Heart left ventricle (tissue), 16 donors: ENCODE results near the gene FBXL19. TPM values are rescaled to one million over a fixed set of nuclear protein-coding genes. Genes with fewer than 3 reads are reported as not detected.

ENCODE experiments used
- ATAC-seq, 4 donors: fragments of 200-7000 bp; cut with Tn5 transposase; one replicate each; pipeline ENCODE4 v1.9.1; 2020 to 2022; ENCODE audit warnings: moderate library complexity in 4 of 4, mild to moderate bottlenecking in 3 of 4, moderate number of reproducible peaks in 1 of 4
- DNase-seq, 5 donors: peaks; one replicate each; pipeline ENCODE4 v3.0.0-alpha.2; 2020
- H3K27ac ChIP-seq, 12 donors: fragments of 200-600 bp; sonication (generic) in 4 of 12; one replicate each; pipeline versions ENCODE4 v1.5.0 to v1.8.0; 2016 to 2022; ENCODE audit warnings: mild to moderate bottlenecking in 2 of 12
- H3K27me3 ChIP-seq, 9 donors: fragments of 200-600 bp; sonication (generic) in 2 of 9; one replicate each; pipeline versions ENCODE4 v1.5.1 to v1.8.0; 2016 to 2022; ENCODE audit warnings: mild to moderate bottlenecking in 3 of 9
- H3K36me3 ChIP-seq, 9 donors: fragments of 200-600 bp; sonication (generic) in 2 of 9; one replicate each; pipeline versions ENCODE4 v1.5.0 to v1.8.0; 2018 to 2022; ENCODE audit warnings: mild to moderate bottlenecking in 2 of 9
- H3K4me1 ChIP-seq, 12 donors: fragments of 200-600 bp; sonication (generic) in 4 of 12; one replicate each; pipeline versions ENCODE4 v1.5.0 to v1.8.0; 2016 to 2022; ENCODE audit warnings: mild to moderate bottlenecking in 3 of 12
- H3K4me3 ChIP-seq, 12 donors: fragments of 200-600 bp; sonication (generic) in 4 of 12; one replicate each; pipeline versions ENCODE4 v1.5.0 to v1.8.0; 2017 to 2022; ENCODE audit warnings: mild to moderate bottlenecking in 9 of 12, moderate library complexity in 4 of 12
- H3K9me3 ChIP-seq, 12 donors: fragments of 200-600 bp; sonication (generic) in 4 of 12; one replicate each; pipeline versions ENCODE4 v1.5.0 to v1.8.0; 2016 to 2022; ENCODE audit warnings: mild to moderate bottlenecking in 1 of 12
- CTCF ChIP-seq, 12 donors: fragments of 200-600 bp; sonication (generic) in 4 of 12; IDR thresholded peaks; one replicate each; pipeline versions ENCODE4 v1.5.0 to v1.8.0; 2018 to 2022; ENCODE audit warnings: antibody characterized with exemption in 12 of 12, mild to moderate bottlenecking in 5 of 12
- POLR2A ChIP-seq, 2 donors: fragments of 450-650 bp; IDR thresholded peaks; one replicate each; pipeline ENCODE4 v1.6.1; 2017; ENCODE audit warnings: antibody characterized with exemption in 2 of 2, mild to moderate bottlenecking in 2 of 2, moderate library complexity in 2 of 2
- WGBS, 4 donors: extraction: QIAGEN DNeasy Blood & Tissue Kit in 2 of 4; methylation state at CpG; one replicate each; pipeline versions ENCODE4 v1.1.5 to v1.1.7; 2013 to 2018; 5-methylcytosine and 5-hydroxymethylcytosine counted together
- intact Hi-C, 10 donors: fragments of 100-400 bp; cut with DNase I; formaldehyde crosslinking; loops; one replicate each; pipeline versions ENCODE4 v1.11.1 to v1.14.2; 2022
- polyA plus RNA-seq, 2 donors: library from polyadenylated mRNA; stranded (reverse); fragments of 200-250 nt; gene quantifications; one replicate each; pipeline ENCODE4 v1.2.3, GENCODE V29; 2013
- total RNA-seq, 9 donors: library from RNA; depleted of rRNA in 2 of 9; stranded (reverse); fragments of >200 nt in 2 of 9; fragmentation: NEBNext Ultra II Directional in 3 of 9; extraction: Animal tissue kit (Norgen Biotek cat#: 25700) in 3 of 9; gene quantifications; one replicate each; pipeline versions ENCODE4 v1.1.0 to v1.2.4, GENCODE V29; 2016 to 2023
- donor health status: ischemic (EF 13 %, LVEDD 7.1; RV severe dilation, severe dysfunction).
- donor health status: healthy with polysubstance abuse.
- donor health status: DM: no; HTN: yes; CAD: no.
- donor health status: DM: no; HTN: no; CAD: no.
- donor health status: ischemic (EF 25% LVEDD 6.9; RV normal size, moderate dysfunction).
- donor health status: ischemic (EF 25% LVEDD 5.7; RV mildly dilated, moderate dysfunction).
- donor health status: healthy.
- donor health status: DM: yes; HTN: yes; CAD: no.
- donor health status: ischemic (EF 35%, LVEDD 5.7; RV mildly dilated, moderate dysfunction).
- donor health status: nonischemic (EF 11% LVEDD 7.7; RV severe dilation, severe dysfunction).
- donor health status: DM: yes; HTN: yes; CAD: no.
- donor health status: PGD.
- donor health status: ischemic (EF 29% LVEDD 5.4; RV normal size, mild dysfunction).
- donor health status: nonischemic (EF 23%, LVEDD 6.1; RV moderate dilation, normal function).

FBXL19 gene
- total and polyA plus RNA-seq, 11 donors, result 4.5 to 15.5 (median 7.9) TPM

GRCh38 chr16:30947859-30948666 is 24.7 kb downstream of the FBXL19 start:
- H3K4me1 ChIP-seq, result peaks cover 5 to 40% (median 23%) of the 10 kb centered on the region in 12 donors
- peaks cover 0 to 21% (median 10%) of the 10 kb centered on the region in 9 donors for H3K36me3 ChIP-seq
- 20 to 39% (median 37%) methylated on average over 15 to 44 of the region's 44 CpGs for WGBS, 4 donors
- TF ChIP-seq CTCF (IDR thresholded peaks at IDR 0.05) (no peak), POLR2A (IDR thresholded peaks at IDR 0.05) (no peak)
- intact Hi-C loops, result no loop called here
- peak overlapping the region; percentile 79 to 100 (median 96) for H3K4me3 ChIP-seq
- peak overlapping the region; percentile 88 to 99 (median 95) for H3K27ac ChIP-seq
- H3K9me3 ChIP-seq, result no peaks in the 10 kb centered on the region
- peak; percentile 79 to 89 (median 88) for DNase-seq
- no peaks in the 10 kb centered on the region for H3K27me3 ChIP-seq
- ATAC-seq, result peak; percentile 28 to 64 (median 52)

- Histone ChIP-seq H3K27me3 (no peaks in the 10 kb centered on the region), H3K36me3 (peaks cover 0 to 22% (median 11%) of the 10 kb centered on the region in 9 donors), H3K27ac (peak within 1 kb of the TSS; percentile 88 to 99 (median 95)), H3K4me3 (peak within 1 kb of the TSS; percentile 79 to 100 (median 96)), H3K9me3 (no peaks in the 10 kb centered on the region), H3K4me1 (peaks cover 5 to 47% (median 32%) of the 10 kb centered on the region in 12 donors)
- ATAC-seq, result peak; percentile 33 to 72 (median 70)
- peak; percentile 83 to 92 (median 87) for DNase-seq
- WGBS, 4 donors, result 1 to 2% (median 1%) methylated on average over 19 to 70 of the region's 70 CpGs
- TF ChIP-seq POLR2A (IDR thresholded peaks at IDR 0.05), result peak; percentile 15 to 77
- TF ChIP-seq CTCF (IDR thresholded peaks at IDR 0.05), result no peak
- intact Hi-C loops, result no loop called here
These were observed 25.6 kb downstream of the FBXL19 start, which contains the start of gene ORAI3 for GRCh38 chr16:30948667-30949649. Gene ORAI3 (plus strand): TSS chr16:30949068. CDS start chr16:30949290, 222 bp downstream.

- TF ChIP-seq CTCF (IDR thresholded peaks at IDR 0.05) (peak in 1 of 12 donors; percentile 16), POLR2A (IDR thresholded peaks at IDR 0.05) (peak in 1 of 2 donors; percentile 66)
- DNase-seq (peak; percentile 84 to 93 (median 87)), ATAC-seq (peak; percentile 64 to 78 (median 74))
- Histone ChIP-seq H3K27me3 (no peaks in the 10 kb centered on the region), H3K4me3 (peak overlapping the region; percentile 79 to 100 (median 96)), H3K4me1 (peaks cover 5 to 50% (median 33%) of the 10 kb centered on the region in 12 donors), H3K36me3 (peaks cover 0 to 15% (median 6%) of the 10 kb centered on the region in 9 donors), H3K27ac (peak overlapping the region; percentile 88 to 99 (median 95)), H3K9me3 (no peaks in the 10 kb centered on the region)
- 6 to 9% (median 8%) methylated on average over 21 of the region's 21 CpGs for whole genome bisulfite sequencing, 4 donors
- intact Hi-C loops, result loop anchor here in 4 of 10 donors (10.0 kb wide), 5 partner anchors 55 to 915 kb away; partner anchors contain the start of genes ARMC5 (in 1 of the 4), BCL7C (in 1 of the 4), CTF1 (in 1 of the 4) and ZNF646 (in 1 of the 4)
These were observed 26.5 kb downstream of the FBXL19 start for GRCh38 chr16:30949650-30950515.
